GM19397 (cell line): Measurements from ENCODE around the gene CDC42EP4.
"Not testable (repeated sequence)": the region's sequence is repeated elsewhere in the genome, so short reads cannot be mapped to it uniquely, and the experiment has no call there.

Source experiments
- ATAC-seq: cut with Tn5 transposase; IDR thresholded peaks from one replicate; pipeline ENCODE4 v1.9.1; 2021; ENCODE audit warnings: mild to moderate bottlenecking, moderate library complexity; ENCODE audit not compliant: unreplicated experiment

Gene CDC42EP4

DNA sequence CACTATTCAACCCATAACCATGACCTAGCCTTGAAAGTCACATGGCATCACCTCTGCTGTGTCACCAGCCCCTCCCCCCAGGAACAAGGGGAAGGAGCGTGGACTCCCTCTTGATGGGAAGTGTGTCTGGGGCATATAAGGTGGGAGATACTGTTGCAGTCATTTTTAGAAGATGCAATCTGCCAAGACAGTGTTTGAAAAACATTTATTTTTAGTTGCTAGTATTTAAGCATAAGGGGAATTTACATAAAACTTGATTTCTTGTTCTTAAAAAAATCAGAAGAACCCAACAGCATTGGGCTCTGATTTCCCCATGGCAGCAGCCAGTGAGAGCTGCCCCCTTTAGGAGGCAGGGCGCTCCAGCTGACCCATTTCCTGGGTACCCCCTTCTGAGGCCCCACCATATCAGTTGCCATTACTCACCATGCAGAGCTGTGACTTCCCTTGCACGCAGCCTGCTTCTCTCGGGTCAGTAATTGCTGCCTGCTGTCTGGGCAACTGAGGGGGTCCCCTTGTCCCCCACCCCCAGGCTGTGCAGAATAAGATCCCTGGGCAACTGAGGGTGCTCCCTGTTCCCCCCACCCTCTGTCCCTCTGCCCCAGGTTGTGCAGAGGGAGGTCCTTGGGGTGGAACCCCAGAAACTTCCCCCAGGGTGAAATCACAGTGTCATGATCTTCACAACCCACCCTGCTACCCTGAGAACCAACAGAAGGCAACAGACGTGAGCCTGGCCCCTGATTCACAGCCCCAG is 11.8 kb upstream of the CDC42EP4 start:
- ATAC-seq = no peak

GRCh38 chr17:73320601-73321264 is 8.9 kb upstream of the CDC42EP4 start:
- ATAC-seq = no peak

- no peak for ATAC-seq
These were observed 8.0 kb upstream of the CDC42EP4 start for GRCh38 chr17:73319766-73320165.

GRCh38 chr17:73318836-73319235 is 7.0 kb upstream of the CDC42EP4 start:
- ATAC-seq = no peak

DNA sequence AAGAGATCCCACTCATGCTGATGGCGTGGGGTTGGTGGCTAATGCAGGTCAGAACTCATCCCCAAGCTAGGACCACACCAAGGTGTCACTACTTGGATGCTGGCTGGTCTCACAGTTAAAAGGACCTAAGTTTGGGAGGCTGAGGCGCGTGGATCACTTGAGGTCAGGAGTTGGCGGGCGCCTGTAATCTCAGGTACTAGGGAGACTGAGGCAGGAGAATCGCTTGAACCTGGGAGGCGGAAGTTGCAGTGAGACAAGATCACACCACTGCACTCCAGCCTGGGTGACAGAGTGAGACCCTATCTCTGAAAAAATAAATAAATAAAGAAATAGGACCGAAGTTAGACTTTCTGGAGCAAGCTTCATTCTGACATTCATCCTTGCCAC is 6.6 kb upstream of the CDC42EP4 start:
- no peak for ATAC-seq

DNA sequence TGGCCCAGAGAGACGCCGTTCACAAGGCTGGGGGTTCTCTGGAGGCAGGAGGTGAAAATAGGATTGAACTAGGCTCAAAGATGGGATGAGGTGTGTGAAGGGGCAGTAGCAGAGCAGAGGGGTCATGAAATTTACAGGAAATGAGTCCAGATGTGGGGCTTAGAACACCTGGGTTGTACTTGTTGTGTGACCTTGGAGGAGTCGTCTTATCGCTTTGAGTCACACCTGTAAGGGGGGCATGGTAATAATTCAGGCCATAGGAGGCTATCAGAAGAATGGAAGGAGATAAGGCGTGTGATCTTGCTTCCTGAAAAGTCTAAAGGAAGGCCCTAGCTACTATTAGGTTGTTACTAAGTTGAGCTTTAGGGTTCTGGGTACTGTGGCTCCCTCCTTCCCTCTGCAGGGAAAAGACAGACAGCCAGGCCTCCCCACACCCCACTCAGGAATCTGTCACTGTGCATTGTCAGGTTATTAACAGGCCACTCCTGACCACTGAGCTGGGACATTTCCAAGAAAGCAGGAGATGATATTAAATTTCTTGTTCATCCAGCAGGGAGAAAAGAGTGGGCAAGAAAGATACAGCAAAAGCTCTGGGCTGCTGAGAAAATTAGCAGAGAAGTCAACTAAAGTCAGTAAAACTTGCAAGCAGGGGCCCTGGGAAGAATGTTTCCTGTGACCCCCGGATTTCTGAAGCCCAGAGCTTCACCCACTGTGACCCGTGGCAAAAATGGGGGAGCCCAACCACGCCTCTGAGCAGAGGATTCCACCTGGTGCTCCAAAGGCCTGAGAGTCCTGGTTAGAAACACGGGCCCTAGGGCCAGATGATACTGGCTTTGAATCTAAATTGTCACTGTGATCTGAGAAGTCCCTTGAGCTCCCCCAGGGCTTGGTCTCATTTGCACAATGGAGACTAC is 6.0 kb upstream of the CDC42EP4 start:
- peak; percentile 20 for ATAC-seq

GRCh38 chr17:73316919-73317505 is 5.2 kb upstream of the CDC42EP4 start:
- ATAC-seq = peak; percentile 66

DNA sequence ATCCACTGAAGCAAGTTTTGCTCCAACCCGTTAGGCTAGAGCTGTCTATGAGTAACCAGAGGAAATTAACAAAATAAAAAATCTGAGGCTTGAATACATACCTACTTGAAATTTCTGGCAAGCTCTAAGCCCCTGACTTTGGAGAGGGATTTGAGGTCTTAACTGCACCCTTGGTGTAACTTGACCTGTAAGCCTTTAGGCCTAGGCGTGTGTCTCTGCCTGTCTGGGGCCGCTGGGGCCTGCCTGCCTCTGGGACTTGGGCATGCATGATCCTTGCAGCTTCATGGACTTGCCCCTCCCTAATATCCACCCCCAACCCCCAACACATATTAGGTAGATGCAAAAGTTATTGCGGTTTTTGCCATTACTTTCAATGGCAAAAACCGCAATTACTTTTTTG is 3.7 kb upstream of the CDC42EP4 start:
- no peak for ATAC-seq

GRCh38 chr17:73313526-73314127 is 1.8 kb upstream of the CDC42EP4 start:
- ATAC-seq = no peak

- not testable (repeated sequence) for ATAC-seq
These were observed 1.1 kb upstream of the CDC42EP4 start for GRCh38 chr17:73312887-73313286.

- ATAC-seq = peak; percentile 10
These were observed 397 bp downstream of the CDC42EP4 start for GRCh38 chr17:73311428-73311780.

DNA sequence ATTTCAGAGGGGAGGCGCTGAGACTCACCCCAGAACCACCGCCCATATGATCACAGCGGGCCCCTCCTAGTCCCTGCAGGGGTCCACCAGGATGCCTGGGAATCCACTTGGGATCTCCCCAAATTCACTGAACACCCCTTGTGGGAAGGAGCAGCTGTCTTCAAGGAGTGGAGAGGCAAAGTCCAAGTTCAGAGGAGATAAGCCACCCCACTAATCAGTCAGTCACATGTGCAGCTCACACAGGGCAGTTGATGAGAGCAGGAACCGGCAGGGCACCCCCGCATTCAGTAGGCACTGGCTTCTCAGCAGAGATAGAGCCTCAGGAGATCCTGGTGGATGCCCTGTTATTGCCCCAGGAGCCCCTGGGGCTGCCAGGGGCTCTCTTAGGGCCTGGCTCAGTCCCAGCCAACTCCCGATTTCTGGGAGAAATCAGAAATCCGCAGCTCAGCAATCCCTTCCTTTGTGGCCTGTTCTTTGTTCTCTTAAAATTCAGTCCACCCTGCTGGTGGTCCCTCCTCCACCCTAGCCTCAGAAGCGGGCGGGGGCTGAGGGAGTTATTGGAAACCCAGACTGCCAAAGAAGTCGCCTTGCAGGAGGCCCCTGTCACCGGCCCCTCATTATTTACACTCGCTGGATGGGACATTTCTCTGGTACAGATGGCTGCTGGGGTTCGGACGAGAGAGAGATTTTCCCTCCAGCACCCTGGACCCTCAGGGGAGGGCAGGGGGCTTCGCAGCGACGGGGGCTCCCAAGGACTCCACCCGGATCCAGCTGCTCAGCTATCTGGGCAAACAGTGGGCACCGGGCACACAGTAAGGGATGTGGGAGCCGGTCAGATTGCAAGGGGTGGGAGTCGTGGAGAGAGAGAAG is 1.8 kb downstream of the CDC42EP4 start:
- ATAC-seq = no peak

- not testable (repeated sequence) for ATAC-seq
These were observed 2.8 kb downstream of the CDC42EP4 start for GRCh38 chr17:73308959-73309358.

DNA sequence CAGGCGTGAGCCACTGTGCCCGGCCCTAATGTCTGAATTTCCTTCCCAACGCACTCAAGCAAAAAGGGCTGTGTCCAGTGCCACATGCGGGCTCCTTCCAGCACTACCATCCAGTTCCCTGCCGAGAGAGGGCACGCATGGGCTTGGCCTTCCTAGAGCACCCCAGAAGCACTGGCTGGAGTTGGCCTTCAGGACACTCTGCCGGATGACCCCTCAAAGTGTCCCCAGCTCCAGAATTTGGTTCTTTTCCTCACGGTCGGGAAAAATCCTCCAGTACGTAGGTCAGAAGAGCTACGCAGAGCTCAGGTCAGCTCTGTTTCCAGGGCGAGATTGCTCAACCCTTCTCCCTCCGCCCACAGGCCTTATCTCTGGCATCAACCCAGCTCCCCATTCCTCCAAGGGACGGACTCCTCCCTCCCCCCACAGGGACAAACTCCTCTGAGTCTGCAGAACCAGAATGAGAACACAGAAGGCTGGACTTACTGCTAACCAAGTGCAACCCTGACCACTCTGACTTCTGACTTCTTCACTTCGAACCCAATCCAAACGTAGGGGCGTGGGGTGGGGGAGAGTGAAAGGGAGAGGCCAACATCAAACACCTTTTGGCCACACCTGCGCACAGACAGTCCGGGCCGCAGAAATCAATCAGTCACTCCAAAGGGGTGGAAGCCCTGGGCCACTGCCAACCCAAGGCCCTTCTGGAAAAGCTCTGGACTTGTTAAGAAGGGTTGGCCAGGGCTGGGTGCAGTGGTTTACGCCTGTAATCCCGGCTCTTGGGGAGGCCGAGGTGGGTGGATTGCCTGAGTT is 3.6 kb downstream of the CDC42EP4 start:
- no peak for ATAC-seq

GRCh38 chr17:73307130-73307529 is 4.7 kb downstream of the CDC42EP4 start:
- no peak for ATAC-seq

GRCh38 chr17:73305845-73306836 is 5.7 kb downstream of the CDC42EP4 start:
- ATAC-seq = no peak

GRCh38 chr17:73304971-73305812 is 6.6 kb downstream of the CDC42EP4 start:
- no peak for ATAC-seq
